ENCODE measurements around the gene ADCY6.
A peak's percentile ranks its signal among the peaks of the same experiment; 100 is the strongest.

The ADCY6 gene

DNA sequence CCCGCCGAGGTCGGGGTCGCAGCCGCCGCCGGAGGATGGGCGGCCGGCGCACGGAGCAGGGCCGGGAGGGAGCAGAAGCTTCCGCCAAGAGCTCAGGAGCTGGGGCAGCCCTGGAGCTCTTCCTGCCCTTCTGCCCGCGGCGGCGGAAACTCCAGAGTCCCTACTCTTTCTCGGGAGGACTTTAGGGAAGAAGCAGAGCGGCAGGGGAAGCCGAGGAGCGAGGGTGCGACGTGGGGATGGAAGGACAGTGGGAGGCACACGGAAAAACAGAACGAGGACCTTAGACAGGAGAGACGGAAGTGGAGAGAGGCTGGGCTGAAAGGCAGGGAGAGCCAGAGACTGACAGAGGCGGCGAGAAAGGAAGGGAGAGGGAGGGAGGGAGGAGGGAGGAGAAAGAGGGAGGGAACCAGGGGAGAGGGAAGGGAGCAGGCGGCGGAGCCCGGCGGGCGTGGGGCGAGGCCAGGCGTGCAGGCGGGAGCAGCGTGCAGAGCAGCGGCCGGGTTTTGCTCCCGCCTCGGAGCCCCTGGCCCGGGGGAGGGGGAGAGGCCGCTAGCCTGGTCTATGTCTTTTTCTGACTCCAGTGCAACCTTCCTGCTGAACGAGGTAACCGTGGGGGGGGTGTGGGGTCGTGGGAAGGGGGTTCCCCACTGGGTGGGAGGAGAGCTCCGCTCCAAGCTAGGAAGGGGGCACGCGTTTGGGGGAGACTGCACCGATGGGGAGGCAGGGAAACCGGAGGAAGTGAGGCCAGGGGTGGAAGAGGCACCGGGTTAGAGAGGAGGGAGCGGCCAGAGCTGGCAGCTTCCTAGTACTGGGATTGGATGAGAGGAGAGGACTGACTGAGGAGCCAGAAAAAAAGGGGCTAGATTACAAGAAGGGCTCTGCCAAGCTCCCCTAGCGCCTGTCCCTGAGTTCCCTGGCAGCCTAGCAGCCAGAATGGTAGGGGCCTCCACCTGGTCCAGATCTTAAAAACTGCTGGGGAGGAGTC lies 26.5 kb upstream of the ADCY6 start:
- DNase-seq, result peak; percentile 10

DNA sequence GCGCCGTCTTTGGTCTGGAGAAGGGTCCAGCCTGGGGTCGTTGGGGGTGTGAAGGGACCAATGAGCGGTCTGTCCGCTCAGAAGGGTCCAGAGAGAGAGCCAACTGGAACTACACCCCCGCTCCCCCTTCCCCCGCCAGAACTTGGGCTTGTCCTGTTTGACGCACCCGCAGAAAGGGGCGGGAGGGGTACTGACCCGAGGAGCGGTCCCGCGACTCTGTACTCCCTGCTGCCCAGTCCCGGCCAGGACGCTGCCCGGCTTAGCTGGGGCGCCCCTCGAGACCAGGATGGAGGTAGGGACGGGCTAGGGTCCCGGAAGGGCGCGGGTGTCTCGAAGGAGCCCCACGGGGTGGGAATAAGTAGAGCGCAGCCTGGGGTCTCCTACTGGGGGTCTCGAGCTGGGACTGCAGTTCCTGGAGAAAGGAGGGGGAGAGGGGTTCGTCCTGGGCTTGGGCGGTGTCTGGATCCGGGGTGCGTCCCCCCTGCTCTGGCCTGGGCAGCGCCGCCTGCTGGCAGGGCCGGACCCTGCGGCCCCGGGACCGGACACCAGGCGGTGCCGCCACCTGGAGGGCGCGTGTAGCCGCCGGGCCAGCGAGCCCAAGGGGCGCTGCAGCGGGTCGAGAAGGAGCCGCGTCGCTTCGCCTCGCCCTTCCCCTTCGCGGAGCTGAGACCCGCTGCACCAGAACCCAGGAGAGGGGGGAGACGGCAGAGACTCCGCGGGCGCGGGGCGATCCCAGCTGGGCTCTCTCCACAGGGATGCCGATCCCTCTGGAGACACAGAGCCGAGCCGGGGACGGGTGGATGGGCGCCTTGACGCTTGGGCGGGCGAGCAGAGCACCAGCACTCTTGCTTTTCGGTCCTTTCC lies 25.6 kb upstream of the ADCY6 start:
- DNase-seq, result peak; percentile 62

DNA sequence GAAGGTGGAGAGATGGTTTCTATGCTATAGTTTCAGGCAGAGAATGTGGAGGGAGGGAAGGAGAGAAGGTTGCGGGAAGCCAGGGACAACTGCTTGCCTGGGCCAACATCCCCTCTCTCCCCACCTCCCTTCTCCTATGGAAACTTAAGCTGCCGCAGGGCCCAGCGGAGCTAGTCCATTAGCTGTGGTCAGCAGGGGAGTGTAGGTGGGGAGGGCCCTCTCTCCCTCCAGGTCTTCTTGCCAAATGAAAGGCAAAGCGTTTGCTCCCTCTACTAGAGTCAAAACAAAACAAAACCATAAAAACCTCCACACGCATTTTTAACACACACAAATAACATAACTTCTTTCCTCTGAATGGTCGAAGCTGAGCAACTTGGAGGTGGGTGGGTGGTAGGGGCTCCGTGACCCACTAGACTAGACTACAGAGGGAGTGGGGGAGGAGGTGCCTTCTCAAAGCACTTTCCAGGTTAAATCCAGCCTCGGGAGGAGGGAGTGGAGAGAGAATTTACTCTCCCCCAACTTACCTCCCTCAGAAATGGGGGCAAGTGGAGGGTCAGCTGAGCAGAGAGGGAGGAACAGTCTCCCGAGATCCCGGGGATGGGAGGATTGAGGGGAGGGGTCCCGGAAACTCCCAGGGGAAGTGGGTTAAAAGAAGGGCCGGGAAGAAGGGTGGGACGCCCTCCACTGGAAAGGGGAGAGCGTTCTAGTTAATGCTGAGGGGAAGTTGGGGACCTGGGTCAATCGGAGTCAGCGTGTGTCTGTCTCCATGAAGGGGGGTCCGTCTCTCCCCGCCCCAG lies 24.8 kb upstream of the ADCY6 start:
- no peak for DNase-seq

DNA sequence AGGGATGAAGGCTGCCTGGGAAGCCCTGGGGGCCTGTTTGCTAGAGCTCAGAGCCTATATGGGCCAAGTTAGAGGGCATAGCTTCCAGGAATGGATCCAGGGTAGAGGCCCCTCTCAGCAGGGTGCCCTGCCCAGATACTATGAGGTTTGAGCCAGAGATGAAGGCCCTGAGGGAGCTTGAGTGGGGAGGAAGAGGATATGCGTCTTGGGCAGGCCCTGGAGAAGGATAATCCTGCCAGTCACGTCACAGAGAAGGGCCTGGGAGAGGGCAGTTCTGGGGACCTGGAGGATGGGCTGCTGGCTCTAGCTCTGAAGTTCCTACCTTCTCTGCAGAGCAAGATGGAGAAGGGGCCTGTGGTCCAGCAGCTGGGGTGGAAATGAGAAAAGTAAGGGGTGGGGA lies 23.5 kb upstream of the ADCY6 start:
- no peak for DNase-seq

DNA sequence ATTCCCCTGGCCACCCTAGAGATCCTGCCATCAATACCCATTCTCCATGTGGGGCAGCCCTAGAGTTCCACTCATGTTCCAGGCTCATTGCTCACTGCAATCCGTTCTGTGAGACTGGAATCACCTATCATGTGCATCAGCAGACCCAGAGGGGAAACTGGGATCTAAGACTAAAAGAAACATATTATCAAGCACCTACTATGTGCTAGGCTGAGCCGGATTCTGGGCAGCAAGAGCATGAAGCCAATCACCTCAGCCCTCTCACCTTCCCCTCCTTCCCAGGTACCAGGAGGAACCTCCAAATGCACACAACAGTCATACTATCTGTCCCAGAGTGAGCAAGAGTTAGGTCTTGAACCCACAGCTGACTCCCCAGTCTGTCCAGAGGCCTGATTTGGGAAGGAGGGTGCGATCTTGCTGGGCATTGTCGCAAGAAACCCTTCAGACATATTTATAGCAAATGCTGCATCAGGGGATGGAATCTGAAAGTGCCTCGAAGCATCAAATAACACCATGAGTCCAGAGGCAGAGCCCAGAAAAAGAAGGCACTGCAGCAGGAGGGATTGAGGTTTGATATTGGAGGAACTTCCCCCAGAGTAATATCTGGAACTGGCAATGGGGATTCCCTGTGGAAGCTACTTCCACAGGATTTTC lies 22.7 kb upstream of the ADCY6 start:
- DNase-seq, result no peak

DNA sequence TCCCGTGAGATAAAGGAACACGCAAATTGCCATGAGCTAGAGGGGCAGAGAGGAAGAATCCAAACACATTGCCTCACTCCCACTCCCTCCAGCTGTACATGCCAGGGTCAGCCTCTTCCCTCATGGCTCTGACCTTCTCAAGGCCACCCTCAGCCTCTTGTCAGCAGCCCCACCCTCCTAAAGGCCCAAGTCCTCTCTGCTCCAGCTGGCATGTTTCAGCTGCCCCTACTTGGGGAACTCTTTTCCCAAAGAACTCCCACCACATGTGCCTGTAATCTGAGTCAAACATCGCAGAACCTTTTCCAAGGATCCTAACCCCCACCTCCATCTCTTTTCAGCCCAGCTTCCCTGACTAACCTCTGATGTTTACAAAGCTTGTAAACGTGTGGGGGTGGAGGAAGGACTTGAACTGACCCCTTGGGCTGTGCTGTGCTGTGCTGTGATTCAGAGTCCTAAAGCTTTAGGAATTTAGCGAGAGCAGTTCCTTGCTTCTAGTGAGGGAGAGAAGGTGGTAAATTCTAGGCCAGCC lies 22.1 kb upstream of the ADCY6 start:
- no peak for DNase-seq

DNA sequence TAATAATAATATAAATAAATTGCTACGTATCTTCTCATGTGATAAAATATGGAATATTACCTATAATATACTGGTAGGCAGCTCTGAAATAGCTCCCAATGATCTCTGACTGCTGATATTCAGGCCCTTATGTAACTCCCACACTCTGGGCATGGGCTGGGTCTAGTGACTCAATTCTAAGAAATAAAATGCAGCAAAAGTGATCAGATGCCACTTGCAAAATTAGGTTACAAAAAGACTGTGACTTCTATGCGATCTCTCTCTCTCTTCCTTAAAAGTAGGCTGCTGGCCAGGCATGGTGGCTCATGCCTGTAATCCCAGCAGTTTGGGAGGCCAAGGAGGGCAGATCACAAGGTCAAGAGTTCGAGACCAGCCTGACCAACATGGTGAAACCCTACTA lies 19.1 kb upstream of the ADCY6 start:
- DNase-seq, result no peak

DNA sequence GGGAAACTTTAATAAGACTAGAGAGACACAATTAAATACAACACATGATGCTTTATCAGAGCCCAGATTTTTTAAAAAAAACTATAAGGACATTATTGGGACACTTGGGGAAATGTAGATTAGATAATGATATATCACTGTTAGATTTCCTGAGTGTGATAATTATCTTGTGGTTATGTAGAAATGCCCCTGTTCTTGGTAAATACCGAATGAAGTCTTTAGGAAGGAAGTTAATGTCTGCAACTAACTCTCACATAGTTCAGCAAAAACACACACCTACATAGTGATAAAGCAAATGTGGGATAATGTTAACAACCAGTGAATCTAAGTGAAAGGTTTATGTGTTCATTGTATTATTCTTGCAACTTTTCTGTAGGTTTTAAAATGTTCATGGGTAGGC lies 14.8 kb upstream of the ADCY6 start:
- no peak for DNase-seq

DNA sequence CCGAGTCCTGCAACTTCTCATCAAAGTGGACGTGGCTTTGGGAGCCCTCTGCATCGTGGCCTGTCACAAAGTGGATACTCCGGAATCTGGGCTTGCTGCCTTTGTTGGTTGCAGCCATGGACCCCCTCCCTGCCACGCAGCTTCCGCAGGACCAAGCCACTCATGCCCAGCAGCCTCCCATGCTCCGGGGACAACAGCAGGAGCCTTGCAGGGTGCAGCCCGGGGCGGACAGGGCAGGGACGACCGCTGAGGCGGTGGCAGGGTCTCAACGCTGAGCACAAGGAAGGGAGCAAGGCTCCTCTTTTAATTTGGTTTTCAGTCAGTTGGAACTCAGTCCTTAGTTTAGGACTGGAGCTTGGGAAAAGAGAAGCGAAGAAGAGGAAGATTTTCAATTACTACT lies 12.1 kb upstream of the ADCY6 start:
- no peak for DNase-seq

DNA sequence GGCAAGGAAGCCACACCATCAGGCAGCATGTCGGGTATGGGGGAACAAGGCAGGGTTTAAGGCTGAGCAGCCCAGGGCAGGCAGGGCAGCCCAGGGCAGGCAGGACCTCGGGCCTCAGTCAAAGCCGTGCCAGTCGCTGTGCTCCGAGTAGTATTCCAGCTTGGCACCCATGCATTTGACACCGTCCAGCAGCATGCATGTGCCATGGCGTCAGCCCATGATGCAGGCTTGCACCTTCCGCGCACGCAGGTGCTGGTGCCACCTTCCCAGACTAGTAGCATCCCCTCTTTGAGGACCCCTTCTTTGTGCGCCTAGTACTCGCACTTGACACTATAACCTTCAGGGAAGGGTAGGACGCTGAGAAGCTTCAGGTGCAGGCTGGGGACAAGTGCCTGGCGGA lies 11.6 kb upstream of the ADCY6 start:
- no peak for DNase-seq

DNA sequence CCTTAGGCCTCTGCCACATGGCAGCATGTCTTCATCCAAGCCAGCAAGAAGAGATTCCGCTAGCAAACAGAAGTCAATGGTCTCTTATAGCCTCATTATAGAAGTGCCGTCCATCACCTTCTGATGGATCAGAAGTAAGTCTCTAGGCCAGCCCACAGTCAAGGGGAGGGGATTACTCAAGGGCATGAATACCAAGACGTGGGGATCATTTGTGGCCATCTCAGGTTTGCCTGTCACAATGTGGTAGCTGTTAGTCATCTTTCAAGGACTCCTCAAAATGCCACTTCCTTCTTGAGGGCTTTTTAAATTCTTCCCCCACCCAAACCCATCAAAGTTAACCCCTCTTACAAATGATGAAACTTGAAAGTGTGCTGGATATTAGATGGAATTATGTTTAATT lies 8.1 kb upstream of the ADCY6 start:
- no peak for DNase-seq

DNA sequence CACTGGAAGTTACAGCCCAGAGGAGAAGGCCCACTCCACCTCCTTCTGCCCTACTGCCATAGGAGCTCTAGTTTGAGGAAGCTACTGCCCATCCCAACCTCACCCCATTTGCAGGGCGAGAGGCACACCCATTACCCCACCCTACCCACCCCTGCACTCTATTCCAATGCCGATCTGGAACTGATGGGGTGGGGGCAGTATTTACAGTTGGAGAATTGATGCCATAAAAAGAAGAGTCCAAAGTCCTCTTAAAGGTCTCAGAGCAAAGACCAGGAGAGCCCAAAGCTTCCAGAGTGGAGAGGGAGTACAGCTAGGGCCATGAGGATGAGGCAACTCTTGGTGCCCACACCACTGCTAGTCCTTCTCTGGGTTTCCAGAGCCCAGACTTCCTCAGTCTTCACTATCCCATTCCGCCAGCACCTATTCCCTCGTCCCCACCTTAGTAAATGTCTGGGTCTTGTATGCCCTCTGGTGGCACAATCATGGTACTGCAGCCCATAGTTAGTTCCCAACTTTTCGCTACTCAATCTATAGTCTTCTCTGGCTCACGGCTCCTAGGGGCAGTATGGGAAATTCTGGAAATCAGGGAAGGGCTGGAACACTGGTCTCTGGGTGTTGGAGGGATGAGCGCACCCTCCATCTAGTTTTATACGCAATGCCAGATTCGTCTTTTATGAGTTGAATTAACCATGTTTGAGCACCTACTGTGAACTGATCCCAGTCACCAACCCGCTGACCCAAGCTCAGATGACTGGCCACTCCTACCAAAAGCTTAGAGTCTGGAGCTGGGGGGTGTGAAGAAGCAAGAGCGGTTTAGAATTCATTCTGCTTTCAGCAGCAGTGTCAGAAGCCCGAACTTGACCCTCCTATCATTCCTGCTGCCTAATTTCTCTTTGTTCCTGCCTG lies 6.9 kb upstream of the ADCY6 start:
- peak; percentile 31 for DNase-seq

DNA sequence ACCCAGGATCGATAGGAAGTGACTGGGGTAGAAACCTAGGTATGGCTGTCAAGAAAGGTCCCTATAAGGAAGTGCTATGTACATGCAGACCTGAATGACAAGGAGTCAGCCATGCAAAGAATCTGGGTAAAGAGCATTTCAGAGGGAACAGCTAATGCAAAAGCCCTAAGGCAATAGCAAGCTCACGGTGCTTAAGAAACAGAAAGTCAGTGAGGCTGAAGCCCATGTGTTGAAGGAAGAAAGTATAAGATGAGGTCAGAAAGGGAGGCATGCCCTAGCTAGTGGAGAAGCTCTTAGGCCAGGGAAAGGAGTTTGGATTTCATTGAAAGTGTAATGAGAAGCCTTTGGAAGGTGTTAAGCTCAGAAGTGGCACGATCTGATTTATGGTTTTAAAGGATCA lies 6.0 kb upstream of the ADCY6 start:
- no peak for DNase-seq

DNA sequence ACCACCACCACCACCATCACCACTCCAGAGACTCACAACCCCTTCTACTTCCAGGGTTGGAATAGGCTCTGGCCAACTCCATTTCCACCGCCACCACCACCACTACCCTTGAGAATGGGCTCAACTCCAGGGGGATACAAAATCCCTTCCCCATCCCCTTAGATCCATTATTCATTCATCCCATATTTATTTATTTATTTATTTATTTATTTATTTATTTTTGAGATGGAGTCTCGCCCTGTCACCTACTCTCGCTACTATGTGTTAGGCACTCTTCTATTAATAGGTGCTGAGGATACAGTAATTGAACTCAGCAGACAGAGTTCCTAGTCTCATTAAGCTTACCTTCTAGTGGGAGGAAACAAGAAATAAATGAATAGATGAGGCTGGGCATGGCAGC lies 4.8 kb upstream of the ADCY6 start:
- no peak for DNase-seq

DNA sequence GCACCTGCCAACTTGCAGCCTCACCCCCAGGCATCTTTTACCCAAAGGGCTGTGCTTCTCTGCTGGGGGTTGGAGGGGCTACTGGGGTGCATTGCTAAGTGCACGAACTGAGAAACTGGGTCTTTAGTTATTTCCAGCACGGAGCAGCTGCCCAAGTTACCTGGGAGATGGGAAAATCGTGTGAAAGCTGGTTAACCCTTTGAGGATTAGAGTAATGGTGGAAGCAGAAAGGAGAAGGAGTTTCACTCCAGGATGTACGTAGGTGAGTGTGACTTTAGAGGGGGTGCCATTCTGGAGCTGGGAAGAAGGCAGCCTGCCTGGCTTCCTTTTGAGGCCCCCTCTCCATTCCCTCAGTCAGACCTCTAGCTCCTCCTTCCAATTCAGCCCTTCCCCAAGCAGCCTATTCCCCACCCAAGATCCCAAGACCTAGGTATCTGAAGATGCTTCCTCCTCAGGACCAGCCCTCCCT lies 1.0 kb upstream of the ADCY6 start:
- DNase-seq, result no peak

DNA sequence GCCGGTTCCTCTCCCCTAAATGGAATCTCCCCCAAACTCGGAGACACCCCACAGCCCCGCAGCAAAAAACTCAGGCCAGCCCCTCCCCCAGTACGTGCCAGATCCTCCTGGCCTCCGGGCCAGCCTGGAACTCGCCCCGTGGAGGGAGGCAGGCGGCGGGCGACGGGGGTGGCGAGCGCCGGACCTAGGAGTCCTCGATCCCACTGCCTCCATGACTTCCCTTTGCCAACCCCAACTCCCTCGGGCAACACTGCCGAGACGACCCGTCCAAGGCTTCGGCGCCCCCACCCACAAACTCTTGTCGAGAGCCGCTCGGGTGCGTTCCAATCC lies 400 bp downstream of the ADCY6 start:
- DNase-seq, result no peak

DNA sequence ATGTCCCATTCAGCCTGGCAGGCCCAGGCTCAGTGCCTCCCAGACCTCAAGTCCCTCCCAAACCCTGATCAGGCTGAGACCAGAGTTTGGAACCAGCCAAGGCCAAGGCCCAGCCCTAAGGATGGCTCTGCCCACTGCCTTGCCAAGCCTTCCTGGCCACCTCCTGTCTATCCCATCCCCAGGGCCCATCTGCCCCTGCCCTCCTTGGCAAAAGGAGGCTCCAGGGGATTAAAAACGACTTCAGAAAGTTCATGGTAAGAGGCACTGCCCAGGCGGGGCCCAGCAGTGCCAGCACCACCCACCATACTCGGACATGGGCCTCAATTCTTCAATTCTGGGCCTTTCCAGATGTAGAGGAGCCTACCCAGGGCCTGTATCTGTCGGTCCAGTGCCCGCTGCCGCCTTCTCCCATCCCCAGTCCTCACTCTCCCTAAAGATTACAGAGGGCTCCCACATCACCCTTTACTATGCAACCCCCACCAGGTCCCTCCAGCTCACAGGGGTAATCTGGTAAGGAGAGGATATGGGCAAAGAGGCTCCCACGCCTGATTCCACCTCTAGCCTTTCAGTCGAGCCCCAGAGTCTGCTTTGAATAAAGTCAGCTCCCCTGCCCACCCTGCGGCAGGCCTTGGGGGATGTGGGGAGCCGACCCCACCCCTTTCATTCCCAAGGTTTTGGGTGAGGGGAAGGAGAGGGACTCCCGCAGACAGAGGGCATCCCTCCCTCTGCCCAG lies 932 bp downstream of the ADCY6 start:
- DNase-seq, result no peak

DNA sequence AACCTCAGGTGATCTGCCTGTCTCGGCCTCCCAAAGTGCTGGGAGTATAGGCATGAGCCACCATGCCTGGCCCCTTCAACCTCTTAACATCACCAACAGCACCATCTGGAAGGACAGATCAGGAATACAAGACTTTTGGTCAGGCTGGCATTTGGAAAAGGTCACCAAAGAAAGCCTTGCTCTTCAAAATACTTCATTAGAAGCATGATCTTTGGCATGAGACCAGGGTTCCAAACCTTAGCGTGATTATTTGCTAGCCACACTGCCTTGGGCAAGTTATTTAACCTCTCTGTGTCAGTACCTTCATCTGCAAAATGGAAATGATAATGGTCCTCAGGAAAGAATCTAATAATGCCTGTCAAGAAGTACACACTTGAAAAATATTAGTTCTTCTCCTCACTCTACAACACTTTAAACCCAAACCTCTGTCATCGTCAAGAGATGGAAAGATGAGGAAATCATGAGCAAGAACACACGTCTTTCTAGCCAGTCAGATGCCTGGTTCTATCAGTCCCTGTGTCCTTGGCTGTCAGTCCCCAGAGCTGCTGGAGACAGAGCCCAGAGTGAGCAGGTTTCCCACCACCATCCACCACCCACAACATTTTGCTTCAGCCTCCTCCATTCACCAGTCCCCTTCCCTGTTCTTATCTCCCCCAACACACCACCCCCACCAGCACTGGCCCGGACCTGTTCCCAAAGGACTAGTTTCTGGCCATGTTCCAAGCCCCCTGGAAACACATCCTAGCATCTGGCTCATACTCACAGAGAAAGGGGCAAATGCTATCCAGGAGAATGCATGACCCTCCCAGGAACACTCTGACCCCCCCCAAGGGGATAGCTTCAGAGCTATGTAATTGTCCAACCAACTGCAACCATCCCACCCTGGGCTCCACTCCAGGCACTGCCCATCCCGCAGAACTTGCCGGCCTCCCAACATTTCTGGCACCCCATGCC lies 2.0 kb downstream of the ADCY6 start:
- no peak for DNase-seq

DNA sequence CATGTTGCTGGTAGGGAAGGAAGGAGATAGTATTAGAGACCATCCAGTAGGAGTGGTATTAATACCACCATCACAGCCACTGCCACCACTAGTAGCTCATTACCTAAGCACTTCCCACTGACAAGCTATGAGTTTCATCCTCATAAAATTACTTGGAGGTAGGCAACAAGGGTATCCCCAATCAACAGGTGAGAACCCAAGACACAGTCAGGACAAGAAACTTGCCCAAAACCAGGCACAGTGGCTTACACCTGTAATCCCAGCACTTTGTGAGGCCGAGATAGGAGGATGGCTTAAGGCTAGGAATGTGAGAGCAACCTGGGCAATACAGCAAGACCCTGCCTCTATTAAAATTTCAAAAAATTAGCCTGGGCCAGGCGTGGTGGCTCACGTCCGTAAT lies 5.5 kb downstream of the ADCY6 start:
- DNase-seq, result no peak

Data from activated effector memory CD4-positive, alpha-beta T cell treated with Interleukin-2 at 50 U/mL for 16 hours (primary cell).